Measurements from ENCODE around the gene FOS.

The FOS gene

DNA sequence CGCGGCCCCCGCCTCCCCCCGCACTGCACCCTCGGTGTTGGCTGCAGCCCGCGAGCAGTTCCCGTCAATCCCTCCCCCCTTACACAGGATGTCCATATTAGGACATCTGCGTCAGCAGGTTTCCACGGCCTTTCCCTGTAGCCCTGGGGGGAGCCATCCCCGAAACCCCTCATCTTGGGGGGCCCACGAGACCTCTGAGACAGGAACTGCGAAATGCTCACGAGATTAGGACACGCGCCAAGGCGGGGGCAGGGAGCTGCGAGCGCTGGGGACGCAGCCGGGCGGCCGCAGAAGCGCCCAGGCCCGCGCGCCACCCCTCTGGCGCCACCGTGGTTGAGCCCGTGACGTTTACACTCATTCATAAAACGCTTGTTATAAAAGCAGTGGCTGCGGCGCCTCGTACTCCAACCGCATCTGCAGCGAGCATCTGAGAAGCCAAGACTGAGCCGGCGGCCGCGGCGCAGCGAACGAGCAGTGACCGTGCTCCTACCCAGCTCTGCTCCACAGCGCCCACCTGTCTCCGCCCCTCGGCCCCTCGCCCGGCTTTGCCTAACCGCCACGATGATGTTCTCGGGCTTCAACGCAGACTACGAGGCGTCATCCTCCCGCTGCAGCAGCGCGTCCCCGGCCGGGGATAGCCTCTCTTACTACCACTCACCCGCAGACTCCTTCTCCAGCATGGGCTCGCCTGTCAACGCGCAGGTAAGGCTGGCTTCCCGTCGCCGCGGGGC, at the start of gene FOS:
TSS of gene FOS (plus strand) at position 407 of the 731 bp plus-strand sequence. CDS start at position 562, 155 bp downstream.
- Histone ChIP-seq H3K27ac (ENCODE audit: poor library complexity, severe bottlenecking) (peak within 1 kb of the TSS; percentile 82), H3K36me3 (ENCODE audit: low read depth) (peaks cover 38% of the 10 kb centered on the region), H3K27me3 (ENCODE audit: insufficient read depth, poor library complexity, severe bottlenecking) (no peaks in the 10 kb centered on the region)

DNA sequence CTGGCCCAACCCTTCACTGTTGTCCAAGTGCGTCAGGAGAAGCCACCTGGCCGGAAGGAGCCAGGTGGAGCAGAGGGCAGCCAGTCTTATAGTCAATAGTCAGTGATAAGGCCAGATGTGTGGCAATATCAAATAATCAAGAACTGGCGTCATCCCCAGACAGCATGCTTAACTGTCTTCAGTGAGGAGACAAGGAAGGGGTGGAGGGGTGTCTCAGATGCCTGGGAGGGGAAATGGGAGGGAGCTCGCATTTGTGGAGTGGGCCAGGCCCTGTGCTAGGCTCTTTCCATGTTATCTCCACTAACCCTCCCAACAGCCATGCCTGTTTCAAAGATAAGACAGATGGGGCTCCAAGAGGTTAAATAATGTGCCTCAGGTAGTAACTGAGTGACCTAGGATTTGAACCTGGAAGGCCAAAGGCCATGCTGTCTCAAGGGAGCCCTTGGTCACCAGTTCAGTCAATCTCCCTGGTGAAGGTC, 48.9 kb upstream of the FOS start:
- DNase-seq (ENCODE audit: low spot score) (no peak), ATAC-seq (ENCODE audit: low read depth) (no peak)
- H3K9me3 ChIP-seq (ENCODE audit: severe bottlenecking) = peaks cover 3% of the 10 kb centered on the region
- H3K27ac ChIP-seq (ENCODE audit: poor library complexity, severe bottlenecking) = peak overlapping the region; percentile 89
- TF ChIP-seq, protein P1, sequence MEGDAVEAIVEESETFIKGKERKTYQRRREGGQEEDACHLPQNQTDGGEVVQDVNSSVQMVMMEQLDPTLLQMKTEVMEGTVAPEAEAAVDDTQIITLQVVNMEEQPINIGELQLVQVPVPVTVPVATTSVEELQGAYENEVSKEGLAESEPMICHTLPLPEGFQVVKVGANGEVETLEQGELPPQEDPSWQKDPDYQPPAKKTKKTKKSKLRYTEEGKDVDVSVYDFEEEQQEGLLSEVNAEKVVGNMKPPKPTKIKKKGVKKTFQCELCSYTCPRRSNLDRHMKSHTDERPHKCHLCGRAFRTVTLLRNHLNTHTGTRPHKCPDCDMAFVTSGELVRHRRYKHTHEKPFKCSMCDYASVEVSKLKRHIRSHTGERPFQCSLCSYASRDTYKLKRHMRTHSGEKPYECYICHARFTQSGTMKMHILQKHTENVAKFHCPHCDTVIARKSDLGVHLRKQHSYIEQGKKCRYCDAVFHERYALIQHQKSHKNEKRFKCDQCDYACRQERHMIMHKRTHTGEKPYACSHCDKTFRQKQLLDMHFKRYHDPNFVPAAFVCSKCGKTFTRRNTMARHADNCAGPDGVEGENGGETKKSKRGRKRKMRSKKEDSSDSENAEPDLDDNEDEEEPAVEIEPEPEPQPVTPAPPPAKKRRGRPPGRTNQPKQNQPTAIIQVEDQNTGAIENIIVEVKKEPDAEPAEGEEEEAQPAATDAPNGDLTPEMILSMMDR (IDR thresholded peaks at IDR 0.05; ENCODE audit: poor library complexity, severe bottlenecking) = no peak
- H3K36me3 ChIP-seq (ENCODE audit: low read depth) = no peaks in the 10 kb centered on the region
- H3K4me1 ChIP-seq (ENCODE audit: insufficient read depth, poor library complexity, severe bottlenecking) = peaks cover 32% of the 10 kb centered on the region
- no peaks in the 10 kb centered on the region for H3K27me3 ChIP-seq (ENCODE audit: insufficient read depth, poor library complexity, severe bottlenecking)
- no peak overlapping the region for H3K4me3 ChIP-seq (ENCODE audit: severe bottlenecking)

More for the DNA sequence above, at the start of gene FOS:
- Histone ChIP-seq H3K4me1 (ENCODE audit: insufficient read depth, poor library complexity, severe bottlenecking) (peaks cover 20% of the 10 kb centered on the region), H3K9me3 (ENCODE audit: severe bottlenecking) (no peaks in the 10 kb centered on the region), H3K4me3 (ENCODE audit: severe bottlenecking) (peak within 1 kb of the TSS; percentile 83)
- TF ChIP-seq, protein P1 (IDR thresholded peaks at IDR 0.05; ENCODE audit: poor library complexity, severe bottlenecking) = no peak
- ATAC-seq (ENCODE audit: low read depth) (peak; percentile 68), DNase-seq (ENCODE audit: low spot score) (peak; percentile 94)

DNA sequence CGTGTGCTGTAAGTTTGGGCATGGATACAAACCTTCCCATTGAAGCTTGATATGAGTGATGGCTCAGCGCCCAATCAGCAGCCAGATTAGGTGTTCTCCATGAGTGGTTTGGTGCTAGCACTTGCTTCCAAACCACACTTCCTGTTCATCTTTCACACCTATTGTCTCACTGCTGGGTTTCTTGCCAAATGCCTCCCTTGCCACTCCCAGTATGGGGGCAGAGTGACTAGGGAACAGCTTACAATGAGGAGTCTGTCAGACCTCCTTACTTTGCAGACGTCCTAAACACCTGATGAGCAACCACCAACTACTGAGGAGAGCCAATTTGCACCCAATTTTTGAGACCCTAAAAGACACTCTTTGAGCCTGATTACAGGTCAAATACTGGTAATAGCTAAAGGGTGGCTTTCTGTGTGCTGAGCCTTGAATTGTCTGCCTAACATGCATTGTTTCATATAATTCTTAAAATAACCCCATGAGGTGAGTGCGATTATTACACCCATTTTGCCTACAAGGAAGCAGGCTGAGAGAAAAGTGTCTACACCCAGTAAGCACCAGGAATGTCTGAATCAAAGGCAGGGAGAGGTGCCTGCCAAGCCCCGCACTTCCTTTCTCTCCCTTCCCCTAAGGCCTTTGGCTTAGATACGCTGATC, 48.4 kb upstream of the FOS start:
- Histone ChIP-seq H3K36me3 (ENCODE audit: low read depth) (no peaks in the 10 kb centered on the region), H3K4me3 (ENCODE audit: severe bottlenecking) (no peak overlapping the region), H3K27me3 (ENCODE audit: insufficient read depth, poor library complexity, severe bottlenecking) (no peaks in the 10 kb centered on the region), H3K4me1 (ENCODE audit: insufficient read depth, poor library complexity, severe bottlenecking) (peaks cover 33% of the 10 kb centered on the region), H3K9me3 (ENCODE audit: severe bottlenecking) (peaks cover 3% of the 10 kb centered on the region), H3K27ac (ENCODE audit: poor library complexity, severe bottlenecking) (peak overlapping the region; percentile 89)
- peak; percentile 79 for ATAC-seq (ENCODE audit: low read depth)
- TF ChIP-seq, protein P1 (IDR thresholded peaks at IDR 0.05; ENCODE audit: poor library complexity, severe bottlenecking) = peak; percentile 54
- peak; percentile 86 for DNase-seq (ENCODE audit: low spot score)

DNA sequence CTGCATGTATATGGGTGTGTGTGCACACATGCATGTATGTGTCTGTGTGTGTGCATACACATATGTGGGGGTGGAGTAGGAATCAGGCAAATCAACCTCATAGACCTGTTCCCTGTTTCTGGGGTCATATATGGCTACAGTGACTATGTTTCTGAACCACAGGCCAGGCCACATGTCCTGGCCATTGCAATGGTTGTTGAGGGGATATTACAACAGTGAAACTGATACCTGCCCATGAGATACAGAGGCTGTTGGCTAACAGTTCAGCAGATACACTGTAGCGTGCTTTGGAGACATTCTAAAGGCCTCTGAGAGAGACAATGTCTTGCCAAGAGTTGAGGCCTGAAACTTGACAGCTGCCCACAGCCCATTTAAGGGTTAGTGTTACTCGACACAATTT, 47.3 kb upstream of the FOS start:
- TF ChIP-seq, protein P1 (IDR thresholded peaks at IDR 0.05; ENCODE audit: poor library complexity, severe bottlenecking) = no peak
- H3K36me3 ChIP-seq (ENCODE audit: low read depth) = no peaks in the 10 kb centered on the region
- no peak overlapping the region for H3K4me3 ChIP-seq (ENCODE audit: severe bottlenecking)
- H3K27me3 ChIP-seq (ENCODE audit: insufficient read depth, poor library complexity, severe bottlenecking) = no peaks in the 10 kb centered on the region
- H3K27ac ChIP-seq (ENCODE audit: poor library complexity, severe bottlenecking) = peak overlapping the region; percentile 89
- no peak for DNase-seq (ENCODE audit: low spot score)
- peaks cover 33% of the 10 kb centered on the region for H3K4me1 ChIP-seq (ENCODE audit: insufficient read depth, poor library complexity, severe bottlenecking)
- peaks cover 3% of the 10 kb centered on the region for H3K9me3 ChIP-seq (ENCODE audit: severe bottlenecking)
- ATAC-seq (ENCODE audit: low read depth) = no peak

All from RWPE2 (cell line).